A549 (cell line): ENCODE results near the gene ARMH4. TPM values are rescaled to one million over a fixed set of nuclear protein-coding genes. Genes with fewer than 3 reads are reported as not detected.

ENCODE experiments used
- ATAC-seq, 2 experiments: fragments of 200-7000 bp in 1 of 2; fragments of >200 bp in 1 of 2; cut with Nextera tagmentation in 1 of 2; cut with Tn5 transposase in 1 of 2; 3 replicates each; pipeline versions ENCODE4 v1.8.0 to v1.9.1; 2018 to 2020; ENCODE audit warnings: mild to moderate bottlenecking in 1 of 2, moderate library complexity in 1 of 2
- CTCF ChIA-PET: fragments of 300-600 bp; sonication (Branson Sonifier 250); formaldehyde crosslinking; extraction: SDS; loops from one replicate; lab custom pipeline; 2021; ENCODE audit warnings: antibody characterized with exemption, inconsistent platforms; lab: Yijun Ruan, JAX
- POLR2A ChIA-PET: fragments of 350-600 bp; formaldehyde crosslinking; extraction: SDS; loops from one replicate; lab custom pipeline; 2021; ENCODE audit warnings: antibody characterized with exemption, inconsistent platforms; lab: Yijun Ruan, JAX
- DNase-seq, 2 experiments: peaks; one replicate each; pipeline versions ENCODE4 v3.0.0 to v3.0.0-alpha.2; 2011 to 2016; ENCODE audit warnings: low read depth in 1 of 2, low spot score in 1 of 2
- FAIRE-seq: peaks from 2 replicates; lab custom pipeline; 2011; peaks lifted over from hg19 to GRCh38; lab: Jason Lieb, UNC
- H3K27ac ChIP-seq, 2 experiments: fragments of >200 bp; sonication (Bioruptor Twin); formaldehyde crosslinking; 3 replicates each; pipeline ENCODE4 v1.5.1; 2016 to 2017
- H3K4me1 ChIP-seq: fragments of >200 bp; sonication (Bioruptor Twin); formaldehyde crosslinking; 3 replicates; pipeline ENCODE4 v1.6.1; 2016
- H3K4me2 ChIP-seq: fragments of >200 bp; sonication (Bioruptor Twin); formaldehyde crosslinking; 3 replicates; pipeline ENCODE4 v1.6.1; 2016
- H3K4me3 ChIP-seq: fragments of >200 bp; sonication (Bioruptor Twin); formaldehyde crosslinking; 3 replicates; pipeline ENCODE4 v1.5.1; 2016
- H3K9me3 ChIP-seq: fragments of >200 bp; sonication (Bioruptor Twin); formaldehyde crosslinking; 3 replicates; pipeline ENCODE4 v1.6.1; 2016
- CHD2 ChIP-seq: fragments of 150-350 bp; IDR thresholded peaks from 2 replicates; pipeline ENCODE4 v1.6.1; 2014; ENCODE audit warnings: low read length; ENCODE audit not compliant: partially characterized antibody
- EHF ChIP-seq: fragments of 250-450 bp; sonication (Bioruptor Pico); IDR thresholded peaks from 2 replicates; pipeline ENCODE4 v1.5.0; 2020; ENCODE audit warnings: mild to moderate bottlenecking
- FOSL2 ChIP-seq, 2 experiments: fragments of 450-650 bp in 1 of 2; fragments of >200 bp in 1 of 2; sonication (Bioruptor Twin) in 1 of 2; formaldehyde crosslinking; IDR thresholded peaks; 2 replicates each; pipeline versions ENCODE4 v1.5.0 to v1.6.1; 2016 to 2020; ENCODE audit warnings: mild to moderate bottlenecking in 1 of 2, moderate library complexity in 1 of 2
- HOXA7 ChIP-seq: fragments of 250-450 bp; sonication (Bioruptor Pico); IDR thresholded peaks from 2 replicates; pipeline ENCODE4 v1.5.0; 2020; ENCODE audit warnings: mild to moderate bottlenecking, moderate library complexity
- HOXB5 ChIP-seq: fragments of 250-450 bp; sonication (Bioruptor Pico); IDR thresholded peaks from 2 replicates; pipeline ENCODE4 v1.5.0; 2020; ENCODE audit warnings: mild to moderate bottlenecking, moderate library complexity
- MAFK ChIP-seq: fragments of 450-650 bp; IDR thresholded peaks from 2 replicates; pipeline ENCODE4 v1.6.1; 2014; ENCODE audit not compliant: partially characterized antibody
- RFX5 ChIP-seq: fragments of 450-650 bp; IDR thresholded peaks from 2 replicates; pipeline ENCODE4 v1.7.1; 2014; ENCODE audit warnings: antibody characterized with exemption, mild to moderate bottlenecking, moderate library complexity
- RNF2 ChIP-seq: fragments of 200-600 bp; sonication (generic); IDR thresholded peaks from 2 replicates; pipeline ENCODE4 v1.6.1; 2016; ENCODE audit warnings: low read depth, mild to moderate bottlenecking, antibody characterized with exemption, moderate library complexity, borderline replicate concordance
- ZNF302 ChIP-seq: fragments of 250-450 bp; sonication (Bioruptor Pico); IDR thresholded peaks from 2 replicates; pipeline ENCODE4 v1.9.0; 2021; ENCODE audit warnings: inconsistent platforms, mild to moderate bottlenecking, moderate library complexity
- WGBS: methylation state at CpG from one replicate; pipeline ENCODE4 v1.1.6; 2017; ENCODE audit errors: missing lambda C conversion rate; 5-methylcytosine and 5-hydroxymethylcytosine counted together
- polyA plus RNA-seq, 4 experiments: library from polyadenylated mRNA; depleted of rRNA in 3 of 4; stranded (reverse); fragments of >200 nt; fragmentation: RNase III in 1 of 4; extraction: RNeasy Plus Mini Kit Qiagen cat#74134 plus additional on column Dnase treatment in 1 of 4; gene quantifications; 2 replicates in 3 of 4; 3 replicates in 1 of 4; pipeline ENCODE4 v1.2.3, GENCODE V29; 2011 to 2017
- TF ChIP-seq, protein P1 (sequence below): fragments of >200 bp; sonication (Bioruptor Twin); formaldehyde crosslinking; IDR thresholded peaks from 2 replicates; pipeline ENCODE4 v1.6.1; 2016
- TF ChIP-seq, protein P2 (sequence below): fragments of 150-350 bp; IDR thresholded peaks from 2 replicates; pipeline ENCODE4 v1.6.1; 2014; ENCODE audit warnings: low read depth, mild to moderate bottlenecking, low read length
- TF ChIP-seq, protein P3 (sequence below): fragments of 200-600 bp; sonication (generic); IDR thresholded peaks from 2 replicates; pipeline ENCODE4 v1.6.1; 2016; ENCODE audit warnings: antibody characterized with exemption, mild to moderate bottlenecking, moderate library complexity
- TF ChIP-seq, protein P4 (sequence below): fragments of 250-450 bp; sonication (Bioruptor Pico); IDR thresholded peaks from 2 replicates; pipeline ENCODE4 v1.5.0; 2021; ENCODE audit warnings: mild to moderate bottlenecking, moderate library complexity, borderline replicate concordance

The ARMH4 gene
- polyA plus RNA-seq, 2 of the 4 experiments (the other 2 are of a cell fraction): 0.56 to 0.77 TPM

DNA sequence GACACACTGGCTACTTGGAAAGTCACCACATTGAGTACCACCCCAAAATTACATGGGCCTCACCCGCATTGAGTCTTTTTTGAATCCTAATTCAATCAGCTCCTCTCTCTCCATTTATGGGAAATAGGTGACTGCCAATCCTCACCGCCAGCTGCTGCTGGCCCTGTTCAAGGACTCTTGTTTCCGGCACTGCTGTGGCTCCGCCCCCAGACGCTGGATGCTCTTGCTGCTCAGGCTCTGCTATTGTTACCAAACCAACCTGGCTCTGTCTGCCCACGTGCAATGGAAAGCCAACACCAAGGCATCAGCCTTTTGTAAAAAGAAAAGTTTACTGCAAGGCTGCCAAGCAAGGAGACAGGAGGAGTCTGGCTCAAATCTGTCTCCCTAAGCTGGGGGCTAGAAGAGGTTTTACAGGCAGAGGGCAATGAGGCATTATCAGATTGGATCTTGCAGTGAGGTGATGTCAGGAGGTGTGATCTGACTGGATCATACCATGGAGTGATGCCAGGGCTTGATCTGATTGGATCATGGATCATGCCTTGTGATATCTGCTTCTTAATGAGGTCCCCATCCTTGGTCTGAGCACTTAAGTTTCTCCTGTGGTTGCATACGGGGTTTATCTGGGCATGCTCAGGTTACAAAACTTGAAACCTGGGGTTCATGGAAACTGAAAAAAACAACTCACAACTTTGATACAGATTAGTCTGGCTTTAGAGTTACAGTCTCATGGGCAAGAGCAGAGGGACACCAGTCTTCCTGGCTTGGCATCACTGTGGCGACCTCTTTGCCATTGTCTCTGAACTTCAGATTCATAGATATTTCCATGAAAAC lies 169.0 kb downstream of the ARMH4 start:
- WGBS: 25% methylated on average over 7 of the region's 8 CpGs
- ChIA-PET CTCF (no interaction called here), POLR2A (no interaction called here)
- Histone ChIP-seq H3K27ac (no peak overlapping the region), H3K4me3 (no peak overlapping the region), H3K4me2 (no peak overlapping the region), H3K4me1 (no peaks in the 10 kb centered on the region), H3K9me3 (no peaks in the 10 kb centered on the region)
- ATAC-seq: no peak
- DNase-seq: no peak
- no peak for FAIRE-seq
- TF ChIP-seq EHF (CRISPR knock-in tag): no peak
- TF ChIP-seq, protein P1, sequence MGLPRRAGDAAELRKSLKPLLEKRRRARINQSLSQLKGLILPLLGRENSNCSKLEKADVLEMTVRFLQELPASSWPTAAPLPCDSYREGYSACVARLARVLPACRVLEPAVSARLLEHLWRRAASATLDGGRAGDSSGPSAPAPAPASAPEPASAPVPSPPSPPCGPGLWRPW: no peak
- TF ChIP-seq RNF2: no peak
- TF ChIP-seq, protein P2, sequence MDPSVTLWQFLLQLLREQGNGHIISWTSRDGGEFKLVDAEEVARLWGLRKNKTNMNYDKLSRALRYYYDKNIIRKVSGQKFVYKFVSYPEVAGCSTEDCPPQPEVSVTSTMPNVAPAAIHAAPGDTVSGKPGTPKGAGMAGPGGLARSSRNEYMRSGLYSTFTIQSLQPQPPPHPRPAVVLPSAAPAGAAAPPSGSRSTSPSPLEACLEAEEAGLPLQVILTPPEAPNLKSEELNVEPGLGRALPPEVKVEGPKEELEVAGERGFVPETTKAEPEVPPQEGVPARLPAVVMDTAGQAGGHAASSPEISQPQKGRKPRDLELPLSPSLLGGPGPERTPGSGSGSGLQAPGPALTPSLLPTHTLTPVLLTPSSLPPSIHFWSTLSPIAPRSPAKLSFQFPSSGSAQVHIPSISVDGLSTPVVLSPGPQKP: no peak
- no peak for TF ChIP-seq ZNF302 (CRISPR knock-in tag)
- TF ChIP-seq, protein P3, sequence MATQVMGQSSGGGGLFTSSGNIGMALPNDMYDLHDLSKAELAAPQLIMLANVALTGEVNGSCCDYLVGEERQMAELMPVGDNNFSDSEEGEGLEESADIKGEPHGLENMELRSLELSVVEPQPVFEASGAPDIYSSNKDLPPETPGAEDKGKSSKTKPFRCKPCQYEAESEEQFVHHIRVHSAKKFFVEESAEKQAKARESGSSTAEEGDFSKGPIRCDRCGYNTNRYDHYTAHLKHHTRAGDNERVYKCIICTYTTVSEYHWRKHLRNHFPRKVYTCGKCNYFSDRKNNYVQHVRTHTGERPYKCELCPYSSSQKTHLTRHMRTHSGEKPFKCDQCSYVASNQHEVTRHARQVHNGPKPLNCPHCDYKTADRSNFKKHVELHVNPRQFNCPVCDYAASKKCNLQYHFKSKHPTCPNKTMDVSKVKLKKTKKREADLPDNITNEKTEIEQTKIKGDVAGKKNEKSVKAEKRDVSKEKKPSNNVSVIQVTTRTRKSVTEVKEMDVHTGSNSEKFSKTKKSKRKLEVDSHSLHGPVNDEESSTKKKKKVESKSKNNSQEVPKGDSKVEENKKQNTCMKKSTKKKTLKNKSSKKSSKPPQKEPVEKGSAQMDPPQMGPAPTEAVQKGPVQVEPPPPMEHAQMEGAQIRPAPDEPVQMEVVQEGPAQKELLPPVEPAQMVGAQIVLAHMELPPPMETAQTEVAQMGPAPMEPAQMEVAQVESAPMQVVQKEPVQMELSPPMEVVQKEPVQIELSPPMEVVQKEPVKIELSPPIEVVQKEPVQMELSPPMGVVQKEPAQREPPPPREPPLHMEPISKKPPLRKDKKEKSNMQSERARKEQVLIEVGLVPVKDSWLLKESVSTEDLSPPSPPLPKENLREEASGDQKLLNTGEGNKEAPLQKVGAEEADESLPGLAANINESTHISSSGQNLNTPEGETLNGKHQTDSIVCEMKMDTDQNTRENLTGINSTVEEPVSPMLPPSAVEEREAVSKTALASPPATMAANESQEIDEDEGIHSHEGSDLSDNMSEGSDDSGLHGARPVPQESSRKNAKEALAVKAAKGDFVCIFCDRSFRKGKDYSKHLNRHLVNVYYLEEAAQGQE: no peak
- TF ChIP-seq HOXB5 (CRISPR knock-in tag): no peak
- TF ChIP-seq, protein P4, sequence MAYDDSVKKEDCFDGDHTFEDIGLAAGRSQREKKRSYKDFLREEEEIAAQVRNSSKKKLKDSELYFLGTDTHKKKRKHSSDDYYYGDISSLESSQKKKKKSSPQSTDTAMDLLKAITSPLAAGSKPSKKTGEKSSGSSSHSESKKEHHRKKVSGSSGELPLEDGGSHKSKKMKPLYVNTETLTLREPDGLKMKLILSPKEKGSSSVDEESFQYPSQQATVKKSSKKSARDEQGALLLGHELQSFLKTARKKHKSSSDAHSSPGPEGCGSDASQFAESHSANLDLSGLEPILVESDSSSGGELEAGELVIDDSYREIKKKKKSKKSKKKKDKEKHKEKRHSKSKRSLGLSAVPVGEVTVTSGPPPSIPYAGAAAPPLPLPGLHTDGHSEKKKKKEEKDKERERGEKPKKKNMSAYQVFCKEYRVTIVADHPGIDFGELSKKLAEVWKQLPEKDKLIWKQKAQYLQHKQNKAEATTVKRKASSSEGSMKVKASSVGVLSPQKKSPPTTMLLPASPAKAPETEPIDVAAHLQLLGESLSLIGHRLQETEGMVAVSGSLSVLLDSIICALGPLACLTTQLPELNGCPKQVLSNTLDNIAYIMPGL (CRISPR knock-in tag): no peak
- no peak for TF ChIP-seq MAFK
- TF ChIP-seq RFX5: no peak
- TF ChIP-seq HOXA7: no peak
- no peak for TF ChIP-seq FOSL2 (IDR thresholded peaks at IDR 0.05)
- no peak for TF ChIP-seq FOSL2 (CRISPR knock-in tag; IDR thresholded peaks at IDR 0.05)

DNA sequence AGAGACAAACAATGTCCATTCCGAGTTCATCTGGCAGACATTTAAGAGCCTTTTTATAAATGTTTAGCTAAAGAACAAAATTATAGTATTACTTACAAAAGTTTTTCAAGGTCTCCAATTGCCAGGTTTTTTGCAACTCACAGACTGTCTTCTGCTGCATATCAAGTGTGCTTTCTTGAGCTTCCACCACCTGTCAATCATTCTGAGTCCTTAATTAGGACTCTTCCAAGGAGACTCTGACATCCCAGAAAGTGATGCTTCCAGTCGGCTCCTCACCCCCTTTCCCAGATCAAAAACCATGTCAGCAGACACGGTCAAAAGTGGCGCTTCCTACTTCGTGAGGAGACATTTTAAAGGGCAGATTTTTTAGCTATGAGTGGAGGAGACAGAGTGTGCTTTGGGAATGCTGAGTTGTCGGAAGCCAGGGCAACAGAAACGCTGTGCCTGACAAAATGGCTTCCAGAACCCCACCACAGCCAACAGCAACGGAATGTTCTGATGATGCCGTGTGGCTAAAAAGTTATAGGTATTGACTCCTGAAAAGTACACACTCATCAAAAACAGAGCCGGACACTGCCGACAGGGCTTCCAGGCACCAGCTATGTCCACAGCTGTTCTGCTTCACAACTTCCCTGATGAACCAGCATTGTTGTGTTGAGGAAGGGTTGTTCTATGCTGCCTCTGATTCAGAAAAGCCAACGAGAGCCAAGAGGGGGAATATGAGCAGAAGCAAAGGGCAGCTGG lies 170.0 kb downstream of the ARMH4 start:
- CTCF ChIA-PET: no interaction called here
- no peaks in the 10 kb centered on the region for H3K4me1 ChIP-seq
- DNase-seq (no peak), FAIRE-seq (no peak), ATAC-seq (no peak)
- TF ChIP-seq MAFK: peak; percentile 47
- TF ChIP-seq CHD2: no peak
- no peak overlapping the region for H3K27ac ChIP-seq
- H3K4me2 ChIP-seq: no peak overlapping the region
- H3K9me3 ChIP-seq: no peaks in the 10 kb centered on the region
- POLR2A ChIA-PET: no interaction called here
- H3K4me3 ChIP-seq: no peak overlapping the region
- 32% methylated on average over 12 of the region's 12 CpGs for WGBS
